Osteoblast (primary cell): ENCODE data around the gene TCERG1L. TPM values are rescaled to one million over a fixed set of nuclear protein-coding genes. Genes with fewer than 3 reads are reported as not detected.

Experiments used
- DNase-seq: peaks from one replicate; pipeline ENCODE4 v3.0.0; 2011; ENCODE audit warnings: low spot score, mixed read lengths; ENCODE audit not compliant: insufficient read length; ENCODE audit errors: missing footprints
- H2AFZ ChIP-seq: 2 replicates; pipeline ENCODE4 v1.6.0; 2011; ENCODE audit warnings: mild to moderate bottlenecking, low read length
- H3K27ac ChIP-seq: 2 replicates; pipeline ENCODE4 v1.5.1; 2011; ENCODE audit warnings: mild to moderate bottlenecking, low read depth, low read length, moderate library complexity
- H3K27me3 ChIP-seq: 2 replicates; pipeline ENCODE4 v1.6.0; 2012; ENCODE audit warnings: mild to moderate bottlenecking, control low read depth, inconsistent platforms, low read length, moderate library complexity; ENCODE audit not compliant: insufficient read depth
- H3K36me3 ChIP-seq: 2 replicates; pipeline ENCODE4 v1.5.1; 2011; ENCODE audit warnings: mild to moderate bottlenecking, low read length, control low read depth, moderate library complexity; ENCODE audit not compliant: insufficient read depth
- H3K4me1 ChIP-seq: 2 replicates; pipeline ENCODE4 v1.5.1; 2011; ENCODE audit warnings: mild to moderate bottlenecking, low read length, control low read depth, moderate library complexity; ENCODE audit not compliant: insufficient read depth
- H3K4me2 ChIP-seq: 2 replicates; pipeline ENCODE4 v1.6.0; 2011; ENCODE audit warnings: mild to moderate bottlenecking, low read length; ENCODE audit not compliant: insufficient read depth
- H3K4me3 ChIP-seq: fragments of 200-600 bp; sonication (generic); 3 replicates; pipeline ENCODE4 v1.5.1; 2012; ENCODE audit warnings: mild to moderate bottlenecking, low read length, inconsistent platforms; ENCODE audit not compliant: insufficient read depth
- H3K79me2 ChIP-seq: 2 replicates; pipeline ENCODE4 v1.6.0; 2012; ENCODE audit warnings: mild to moderate bottlenecking, low read length, control low read depth, inconsistent platforms; ENCODE audit not compliant: insufficient read depth
- H3K9me3 ChIP-seq: 2 replicates; pipeline ENCODE4 v1.5.1; 2011; ENCODE audit warnings: low read depth, low read length, control low read depth
- H4K20me1 ChIP-seq: 2 replicates; pipeline ENCODE4 v1.6.0; 2012; ENCODE audit warnings: mild to moderate bottlenecking, low read length, control low read depth; ENCODE audit not compliant: insufficient read depth
- CTCF ChIP-seq: IDR thresholded peaks from 2 replicates; pipeline ENCODE4 v1.5.1; 2011; ENCODE audit warnings: mild to moderate bottlenecking, low read depth, low read length, moderate library complexity; ENCODE audit errors: extremely low read depth
- total RNA-seq: library from RNA; depleted of rRNA; stranded (reverse); fragments of >200 nt; gene quantifications from 2 replicates; pipeline ENCODE4 v1.2.3, GENCODE V29; 2012

Gene TCERG1L
- total RNA-seq, 1 donor, result under 0.01 TPM

- TF ChIP-seq CTCF, result no peak
- Histone ChIP-seq H3K4me1 (no peaks in the 10 kb centered on the region), H3K27me3 (no peaks in the 10 kb centered on the region), H4K20me1 (no peaks in the 10 kb centered on the region), H2AFZ (no peak overlapping the region), H3K4me2 (no peak overlapping the region), H3K79me2 (no peaks in the 10 kb centered on the region), H3K36me3 (no peaks in the 10 kb centered on the region), H3K4me3 (no peak overlapping the region), H3K27ac (no peak overlapping the region), H3K9me3 (no peaks in the 10 kb centered on the region)
- no peak for DNase-seq
Observed at GRCh38 chr10:131147301-131147975, 164.1 kb downstream of the TCERG1L start.

- Histone ChIP-seq H3K36me3 (no peaks in the 10 kb centered on the region), H2AFZ (no peak overlapping the region), H3K27ac (no peak overlapping the region), H3K79me2 (no peaks in the 10 kb centered on the region), H4K20me1 (no peaks in the 10 kb centered on the region), H3K9me3 (no peaks in the 10 kb centered on the region), H3K4me3 (no peak overlapping the region), H3K4me2 (no peak overlapping the region), H3K27me3 (no peaks in the 10 kb centered on the region), H3K4me1 (no peaks in the 10 kb centered on the region)
- TF ChIP-seq CTCF, result no peak
- DNase-seq, result no peak
Observed at GRCh38 chr10:131146790-131147189, 164.7 kb downstream of the TCERG1L start.

DNA sequence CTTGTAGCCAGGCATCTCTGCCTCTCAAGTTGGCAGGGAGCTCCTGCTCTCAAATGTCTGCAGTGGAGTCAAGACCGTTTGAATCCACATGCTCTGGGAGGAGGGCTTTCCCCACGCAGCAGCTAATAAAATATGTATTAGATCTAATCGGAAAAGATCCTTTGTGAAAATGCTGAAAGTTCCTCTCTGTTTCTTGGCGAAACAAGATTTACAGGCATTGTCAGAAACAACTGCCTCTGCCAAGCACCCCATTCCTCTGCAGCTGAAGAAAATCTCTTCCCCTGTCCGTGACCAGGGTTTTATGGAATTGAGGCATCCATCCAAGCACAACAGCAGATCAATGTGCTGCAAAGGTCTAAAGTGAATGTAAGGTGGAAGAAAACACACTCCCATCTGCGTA is 165.8 kb downstream of the TCERG1L start:
- Histone ChIP-seq H3K27me3 (no peaks in the 10 kb centered on the region), H2AFZ (no peak overlapping the region), H3K4me3 (no peak overlapping the region), H3K79me2 (no peaks in the 10 kb centered on the region), H4K20me1 (no peaks in the 10 kb centered on the region), H3K4me2 (no peak overlapping the region), H3K4me1 (no peaks in the 10 kb centered on the region), H3K9me3 (no peaks in the 10 kb centered on the region), H3K36me3 (no peaks in the 10 kb centered on the region), H3K27ac (no peak overlapping the region)
- DNase-seq, result no peak
- no peak for TF ChIP-seq CTCF

GRCh38 chr10:131144711-131145375 is 166.7 kb downstream of the TCERG1L start:
- Histone ChIP-seq H3K36me3 (no peaks in the 10 kb centered on the region), H3K4me1 (no peaks in the 10 kb centered on the region), H3K4me3 (no peak overlapping the region), H3K79me2 (no peaks in the 10 kb centered on the region), H3K4me2 (no peak overlapping the region), H4K20me1 (no peaks in the 10 kb centered on the region), H3K27ac (no peak overlapping the region), H3K9me3 (no peaks in the 10 kb centered on the region), H2AFZ (no peak overlapping the region), H3K27me3 (no peaks in the 10 kb centered on the region)
- TF ChIP-seq CTCF, result no peak
- DNase-seq, result no peak
